HG02943 (cell line): ENCODE measurements around the gene CDH22.

ENCODE experiments used
- ATAC-seq: cut with Tn5 transposase; IDR thresholded peaks from one replicate; pipeline ENCODE4 v1.9.1; 2021; ENCODE audit warnings: mild to moderate bottlenecking, low read depth, moderate library complexity; ENCODE audit not compliant: unreplicated experiment

CDH22 gene

DNA sequence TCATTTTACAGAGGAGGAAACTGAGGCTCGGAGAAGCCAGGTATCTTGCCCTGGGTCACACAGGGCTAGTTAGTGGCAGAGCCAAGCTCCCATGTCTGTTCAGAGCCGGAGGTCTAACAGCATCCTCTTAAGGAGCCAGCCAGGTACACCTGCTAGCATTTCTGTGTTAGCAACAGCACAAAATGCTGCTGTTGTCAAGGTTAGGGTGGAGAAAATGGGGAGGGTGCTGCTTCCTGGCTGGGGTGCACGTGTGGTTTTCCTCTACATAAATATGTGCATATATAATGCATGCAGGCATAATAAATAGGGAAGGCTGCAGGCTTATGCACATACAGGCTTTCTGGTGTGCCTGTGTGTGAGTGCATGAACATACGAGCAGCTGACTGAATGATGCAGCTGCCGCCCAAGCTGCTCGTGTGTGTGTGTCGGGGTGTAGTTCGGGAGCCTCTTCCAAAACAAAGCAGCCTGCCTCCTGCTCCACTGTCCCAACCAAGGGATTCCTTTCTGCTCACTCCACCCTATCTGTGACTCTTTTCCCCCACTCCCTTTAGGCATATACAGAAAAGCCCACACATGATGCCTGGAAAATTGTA is 103.6 kb downstream of the CDH22 start:
- ATAC-seq, result no peak

GRCh38 chr20:46203510-46203837 is 104.8 kb downstream of the CDH22 start:
- no peak for ATAC-seq

DNA sequence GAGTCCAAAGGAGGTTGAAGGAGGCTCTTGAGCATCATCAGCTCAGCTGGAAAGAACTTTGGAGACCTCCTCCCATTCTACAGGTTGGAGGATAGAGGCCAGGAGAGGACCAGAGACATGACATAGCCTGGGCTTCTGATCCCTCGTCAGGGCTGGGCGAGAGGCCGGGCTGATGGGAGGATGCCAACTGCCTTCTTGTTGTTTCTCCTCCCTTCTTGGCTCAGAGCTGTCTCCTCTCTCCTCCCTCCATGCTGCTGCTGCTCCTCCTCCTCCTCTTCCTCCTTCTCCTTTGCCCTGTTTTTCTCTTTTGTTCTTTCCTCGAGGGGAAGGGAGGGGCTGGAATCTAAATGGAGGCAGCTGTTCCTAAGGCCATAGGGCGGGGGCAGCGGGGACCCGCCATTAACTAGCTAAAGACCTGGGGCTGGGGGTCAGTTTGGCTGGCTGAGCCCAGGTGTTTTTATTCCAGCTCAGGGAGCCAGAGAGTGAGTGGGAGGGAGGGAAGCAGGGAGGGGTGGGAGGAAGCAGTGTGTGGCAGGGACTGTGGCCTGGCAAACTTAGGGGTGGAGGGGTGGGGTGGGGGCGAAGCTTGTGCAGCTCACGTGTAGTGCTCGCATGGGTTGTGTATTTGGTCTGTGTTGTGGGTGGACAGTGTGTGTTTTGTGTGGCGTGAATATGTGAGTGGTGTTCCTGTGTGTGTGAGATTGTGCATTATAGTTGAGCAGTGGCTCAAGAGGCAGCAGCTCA is 105.4 kb downstream of the CDH22 start:
- ATAC-seq, result no peak

GRCh38 chr20:46200582-46201570 is 107.4 kb downstream of the CDH22 start:
- no peak for ATAC-seq

GRCh38 chr20:46199198-46199597 is 109.1 kb downstream of the CDH22 start:
- no peak for ATAC-seq

GRCh38 chr20:46196990-46197389 is 111.3 kb downstream of the CDH22 start:
- no peak for ATAC-seq

GRCh38 chr20:46195264-46196036 is 112.8 kb downstream of the CDH22 start:
- no peak for ATAC-seq

GRCh38 chr20:46194409-46194808 is 113.9 kb downstream of the CDH22 start:
- ATAC-seq, result no peak

- no peak for ATAC-seq
Observed at GRCh38 chr20:46192376-46192944, 115.8 kb downstream of the CDH22 start.

- ATAC-seq, result no peak
Observed at GRCh38 chr20:46191611-46192010, 116.7 kb downstream of the CDH22 start.

DNA sequence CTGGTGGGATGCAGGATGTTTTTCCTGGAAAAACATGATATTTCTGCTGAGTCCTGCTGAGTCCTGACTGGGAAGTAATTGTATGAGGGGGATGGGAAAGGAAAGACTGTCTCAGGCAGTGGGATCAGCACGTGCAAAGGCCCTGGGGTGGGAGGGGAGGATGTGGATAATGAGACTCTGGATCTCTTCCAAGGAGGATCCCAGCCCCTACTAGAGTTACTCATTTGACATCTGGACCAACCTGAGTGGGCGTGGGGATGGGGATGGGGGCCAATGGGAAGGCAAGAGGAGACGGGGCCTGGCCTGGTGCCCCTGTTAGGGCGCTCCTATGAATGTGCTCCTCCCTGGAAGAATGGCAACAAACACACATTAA is 117.1 kb downstream of the CDH22 start:
- ATAC-seq, result no peak

DNA sequence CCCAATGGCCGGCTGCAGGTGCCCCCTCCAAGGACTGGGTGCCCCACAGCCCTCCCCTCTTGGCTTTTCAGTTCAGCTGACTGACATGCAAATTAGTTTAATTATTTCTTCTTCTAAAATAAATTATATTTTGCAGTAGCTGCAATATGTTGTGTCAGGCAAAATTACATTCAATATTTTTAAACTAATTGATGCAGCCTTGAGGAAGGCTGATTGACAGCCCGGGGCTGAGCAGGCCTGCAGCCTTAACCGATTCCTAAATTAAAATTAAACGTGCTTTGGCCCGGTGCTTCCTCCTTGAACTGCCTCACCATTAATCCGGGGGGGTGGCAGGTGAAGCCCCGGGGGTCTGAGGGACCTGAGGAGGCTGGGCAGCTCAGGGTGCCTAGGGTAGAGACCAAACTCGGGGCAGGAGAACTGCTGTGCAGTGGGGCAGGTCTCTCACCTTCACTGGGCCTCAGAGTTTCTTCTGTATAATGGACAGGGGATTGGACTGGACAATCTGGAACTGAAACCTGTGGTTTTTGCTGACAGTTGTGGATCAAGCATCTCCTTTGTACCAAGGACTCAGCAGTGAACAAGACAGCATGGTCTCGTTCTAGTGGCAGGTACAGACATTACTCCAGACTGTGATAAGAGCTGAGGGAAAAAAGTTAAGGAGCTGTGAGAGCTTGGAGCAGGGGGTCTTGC is 117.7 kb downstream of the CDH22 start:
- no peak for ATAC-seq

DNA sequence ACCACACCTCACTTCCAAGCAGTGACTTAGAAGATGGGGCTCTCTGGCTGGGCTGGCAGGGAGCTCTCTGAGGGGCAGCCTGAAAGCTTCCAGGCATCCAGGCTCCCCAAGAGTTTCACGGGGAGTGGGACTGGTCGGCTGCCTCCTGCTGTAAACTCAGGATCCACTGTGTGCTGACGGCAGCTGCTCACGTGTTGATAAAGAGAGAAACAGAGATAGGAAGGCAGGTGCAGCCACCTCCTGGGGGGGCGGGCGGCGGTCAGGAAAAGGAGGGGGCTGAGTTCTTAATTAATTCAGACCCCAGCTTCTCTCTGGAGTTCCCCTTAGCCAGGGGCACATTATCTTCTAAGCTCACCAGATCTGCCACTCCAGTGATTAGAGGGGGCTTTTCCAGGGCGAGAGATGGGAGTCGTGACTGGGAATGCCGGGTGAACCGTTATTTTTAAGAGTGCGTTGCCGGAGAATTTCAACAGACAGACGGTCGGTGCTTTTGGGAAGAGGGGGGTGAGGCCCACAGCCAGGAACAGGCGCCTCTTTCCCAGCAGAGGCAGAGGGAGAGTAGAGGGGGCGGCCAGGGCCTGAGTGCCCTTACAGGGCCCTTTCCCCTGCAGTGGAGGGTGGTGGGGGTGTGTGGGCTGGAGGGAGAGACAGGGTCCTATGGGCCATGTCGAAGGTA is 119.3 kb downstream of the CDH22 start:
- ATAC-seq, result no peak

DNA sequence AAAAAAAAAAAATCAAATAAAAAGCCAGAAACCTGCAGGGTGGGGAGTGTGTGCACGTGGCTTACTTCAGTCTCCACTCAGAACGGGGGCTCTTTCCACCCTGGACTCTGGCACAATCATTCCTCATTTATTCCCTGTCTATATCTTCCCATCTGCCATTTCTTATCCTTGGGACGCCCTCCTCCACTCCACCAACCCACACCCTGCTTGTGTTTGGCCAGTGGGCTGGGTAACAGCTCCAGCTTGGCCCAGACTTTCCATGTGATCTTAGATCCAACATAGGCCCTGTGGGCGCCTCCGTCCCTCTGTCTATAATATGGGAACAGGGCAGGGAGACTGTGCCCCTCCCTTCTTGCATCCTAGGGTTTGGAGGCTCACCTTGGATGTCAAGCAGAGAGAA is 122.1 kb downstream of the CDH22 start:
- ATAC-seq, result no peak

DNA sequence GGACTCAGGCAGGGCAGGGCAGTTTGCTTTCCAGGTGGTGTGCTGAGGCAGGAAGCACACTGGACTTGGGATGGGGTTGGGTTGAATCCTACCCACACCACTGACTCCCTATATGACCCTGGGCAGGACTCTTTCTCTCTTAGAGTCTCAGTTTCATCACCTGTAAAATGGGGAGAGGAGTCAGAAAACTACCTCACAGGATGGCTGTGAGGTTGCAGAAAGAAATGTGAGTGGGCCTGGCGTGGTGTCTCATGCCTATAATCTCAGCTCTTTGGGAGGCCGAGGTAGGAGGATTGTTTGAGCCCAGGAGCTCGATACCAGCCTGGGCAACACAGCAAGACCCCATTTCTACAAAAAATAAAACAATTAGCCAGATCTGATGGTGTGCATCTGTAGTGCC is 122.9 kb downstream of the CDH22 start:
- ATAC-seq, result no peak

DNA sequence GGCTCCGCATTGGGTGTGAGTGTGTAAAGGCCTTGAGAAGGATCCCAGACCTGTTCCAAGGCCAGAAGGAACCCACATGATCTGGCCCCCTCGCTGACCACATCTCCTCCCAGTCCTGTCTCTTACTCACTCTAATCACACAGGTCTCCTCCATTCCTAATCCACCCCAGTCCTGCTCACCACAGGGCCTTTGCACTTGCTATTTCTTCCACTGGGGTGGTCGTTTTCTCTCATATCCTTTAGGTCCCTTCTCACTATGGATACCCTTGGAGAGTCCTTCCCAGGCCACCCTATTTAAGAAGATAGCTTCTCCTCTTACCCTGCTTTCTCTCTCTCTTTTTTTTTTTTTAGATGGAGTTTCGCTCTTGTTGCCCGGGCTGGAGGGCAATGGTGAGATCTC is 124.5 kb downstream of the CDH22 start:
- ATAC-seq, result no peak

GRCh38 chr20:46182276-46183200 is 125.8 kb downstream of the CDH22 start:
- ATAC-seq, result no peak

- ATAC-seq, result no peak
Observed at GRCh38 chr20:46179862-46180261, 128.4 kb downstream of the CDH22 start.
